Measurements from ENCODE around the gene SLMAP. TPM values are rescaled to one million over a fixed set of nuclear protein-coding genes. Genes with fewer than 3 reads are reported as not detected.

The SLMAP gene
- total and polyA plus RNA-seq, 2 of the 13 experiments (the other 11 are each of a cell fraction or from before 2014, with no cell fraction given): 24.0 to 48.3 TPM

GRCh38 chr3:57755741-57756527 is at the start of gene SLMAP (continued):
- TF ChIP-seq ZBTB4 (CRISPR knock-in tag; IDR thresholded peaks at IDR 0.05; ENCODE audit: borderline replicate concordance): no peak
- TF ChIP-seq TP53 (CRISPR knock-in tag; conservative IDR thresholded peaks at IDR 0.05): no peak
- no peak for TF ChIP-seq ZNF660 (CRISPR knock-in tag; IDR thresholded peaks at IDR 0.05; ENCODE audit: borderline replicate concordance, low read depth)
- TF ChIP-seq SP5 (CRISPR knock-in tag; IDR thresholded peaks at IDR 0.05; ENCODE audit: borderline replicate concordance, low read depth): no peak
- no peak for TF ChIP-seq ZBTB10 (CRISPR knock-in tag; IDR thresholded peaks at IDR 0.05; ENCODE audit: borderline replicate concordance)
- TF ChIP-seq ZNF121 (CRISPR knock-in tag; IDR thresholded peaks at IDR 0.05): no peak
- TF ChIP-seq ZHX2 (IDR thresholded peaks at IDR 0.05; ENCODE audit: low read depth): peak; percentile 98
- no peak for TF ChIP-seq ZHX2 (CRISPR knock-in tag; IDR thresholded peaks at IDR 0.05; ENCODE audit: borderline replicate concordance)
- TF ChIP-seq RELA (CRISPR knock-in tag; IDR thresholded peaks at IDR 0.05): 0 out of 2 replicates have a peak, but pooled peaks have one; percentile 45
- no peak for TF ChIP-seq TEAD2 (CRISPR knock-in tag; IDR thresholded peaks at IDR 0.05)
- TF ChIP-seq ZHX1 (CRISPR knock-in tag; IDR thresholded peaks at IDR 0.05; ENCODE audit: low read depth): peak; percentile 98
- no peak for TF ChIP-seq ZNF550 (CRISPR knock-in tag; IDR thresholded peaks at IDR 0.05; ENCODE audit: borderline replicate concordance)
- peak; percentile 43; the same call in 1 of the 3 replicates for TF ChIP-seq MXI1 (IDR thresholded peaks at IDR 0.05; ENCODE audit: borderline replicate concordance, low read depth, low read length)
